ENCODE results near the gene MRPS15. TPM values are rescaled to one million over a fixed set of nuclear protein-coding genes. Genes with fewer than 3 reads are reported as not detected.

MRPS15 gene
- total and polyA plus RNA-seq, 2 donors (not counting 3 experiments of a cell fraction or from before 2014, with no cell fraction given), result 47.1 to 105 TPM

GRCh38 chr1:36482724-36483388 is 18.7 kb upstream of the MRPS15 start, which contains the start of gene CSF3R:
TSS of gene CSF3R (minus strand) at chr1:36482913. CDS start at chr1:36479496, 3,417 bp downstream.
- DNase-seq (ENCODE audit: low read depth, low spot score) (no peak), FAIRE-seq (no peak)
- BruUV-seq (replicated peaks), result no TSS peak
- no peak within 1 kb of the TSS for H3K4me3 ChIP-seq (replicated peaks in 1 of 3; ENCODE audit: insufficient read depth in 1 of 3, low read depth in 1 of 3, low read length in 3 of 3)
- H3K4me2 ChIP-seq (ENCODE audit: insufficient read depth, low read length), result no peak within 1 kb of the TSS
- H3K4me1 ChIP-seq (ENCODE audit: control insufficient read depth, extremely low read depth, insufficient read depth, low read length), result no peaks in the 10 kb centered on the region
- intact Hi-C loops (cut with micrococcal nuclease), result no loop called here
- no peaks in the 10 kb centered on the region for H3K9me1 ChIP-seq (replicated peaks; ENCODE audit: control insufficient read depth, extremely low read depth, insufficient read depth, low read length)
- no peak within 1 kb of the TSS for H3K9ac ChIP-seq (replicated peaks; ENCODE audit: extremely low read depth, insufficient read depth, low read length)
- no peaks in the 10 kb centered on the region for H3K79me2 ChIP-seq (ENCODE audit: control insufficient read depth, insufficient read depth, low read length)
- peaks cover 0 to 7% of the 10 kb centered on the region in 2 experiments for H3K27me3 ChIP-seq (ENCODE audit: control insufficient read depth in 2 of 2, insufficient read depth in 2 of 2, low read length in 2 of 2)
- dilution Hi-C loops (cut with MboI; ENCODE audit: extremely low pct_ligation_motif_present, low sequenced_read_pairs), result no loop called here
- CTCF ChIA-PET, result no interaction called here
- TF ChIP-seq JUN (IDR thresholded peaks at IDR 0.05; ENCODE audit: borderline replicate concordance, insufficient read depth, insufficient read length, low read depth), result no peak
- no peak for TF ChIP-seq GATA2 (IDR thresholded peaks at IDR 0.05; ENCODE audit: insufficient read depth, insufficient read length, low read depth, low read length)
- no peak for TF ChIP-seq EZH2 (IDR thresholded peaks at IDR 0.05; ENCODE audit: borderline replicate concordance, low read depth, low read length, severe bottlenecking)
- TF ChIP-seq MAX (IDR thresholded peaks at IDR 0.05; ENCODE audit: insufficient read depth, insufficient read length), result no peak
- no peak for TF ChIP-seq CTCF (IDR thresholded peaks at IDR 0.05; ENCODE audit: extremely low read depth in 1 of 2, insufficient read depth in 1 of 2, low read depth in 1 of 2, low read length in 2 of 2)
- no peak for TF ChIP-seq POLR2A (IDR thresholded peaks at IDR 0.05; ENCODE audit: low read depth, low read length)
- no peak for TF ChIP-seq MYC (IDR thresholded peaks at IDR 0.05; ENCODE audit: low read depth, low read length)
- no peak for TF ChIP-seq FOS (IDR thresholded peaks at IDR 0.05; ENCODE audit: borderline replicate concordance, insufficient read depth, low read length)
- TF ChIP-seq POLR2AphosphoS5 (IDR thresholded peaks at IDR 0.05; ENCODE audit: insufficient read depth, low read depth, low read length), result no peak
- H3K9me3 ChIP-seq (replicated peaks; ENCODE audit: control insufficient read depth, insufficient read depth, low read length), result no peaks in the 10 kb centered on the region
- H3K36me3 ChIP-seq (ENCODE audit: control insufficient read depth in 2 of 2, extremely low read depth in 1 of 2, insufficient read depth in 2 of 2, low read length in 2 of 2), result no peaks in the 10 kb centered on the region
- POLR2A ChIA-PET, result no interaction called here
- no peak within 1 kb of the TSS for H3K27ac ChIP-seq (ENCODE audit: insufficient read depth, low read depth, low read length)
- H2AFZ ChIP-seq (ENCODE audit: low read depth, low read length), result no peak within 1 kb of the TSS
- H4K20me1 ChIP-seq (replicated peaks; ENCODE audit: control insufficient read depth, extremely low read depth, insufficient read depth, low read length), result no peaks in the 10 kb centered on the region

Data from endothelial cell of umbilical vein (primary cell).